CD4-positive, alpha-beta T cell (primary cell): ENCODE measurements around the gene FRMD5. TPM values are rescaled to one million over a fixed set of nuclear protein-coding genes. Genes with fewer than 3 reads are reported as not detected.

ENCODE experiments used
- ATAC-seq: fragments of 200-7000 bp; cut with Tn5 transposase; one replicate; pipeline ENCODE4 v1.10.0; 2022; ENCODE audit warnings: mild to moderate bottlenecking; ENCODE audit not compliant: poor library complexity
- CTCF ChIA-PET: fragments of 350-600 bp; sonication (Branson Sonifier 250); formaldehyde crosslinking; loops from one replicate; lab custom pipeline; 2021; ENCODE audit warnings: antibody characterized with exemption, inconsistent platforms; lab: Charles Lee
- POLR2A ChIA-PET: fragments of 350-600 bp; sonication (Branson Sonifier 250); formaldehyde crosslinking; loops from one replicate; lab custom pipeline; 2021; ENCODE audit warnings: antibody characterized with exemption, inconsistent platforms; lab: Charles Lee
- DNase-seq, 14 experiments: peaks; one replicate each; pipeline ENCODE4 v3.0.0-alpha.2; 2013 to 2020; ENCODE audit warnings: mixed read lengths in 2 of 14
- H3K27ac ChIP-seq, 2 donors: one replicate each; pipeline versions ENCODE4 v1.5.1 to v1.7.0; 2013; ENCODE audit warnings: low read length in 2 of 2, low read depth in 1 of 2, mild to moderate bottlenecking in 1 of 2
- H3K27me3 ChIP-seq, 2 experiments: 1 replicate in 1 of 2; 2 replicates in 1 of 2; pipeline versions ENCODE4 v1.6.1 to v1.7.0; 2013; ENCODE audit warnings: low read length in 2 of 2, control low read depth in 1 of 2, mild to moderate bottlenecking in 1 of 2, moderate library complexity in 1 of 2; ENCODE audit not compliant: insufficient read depth in 2 of 2, control insufficient read depth in 1 of 2
- H3K36me3 ChIP-seq: one replicate; pipeline ENCODE4 v1.6.1; 2013; ENCODE audit warnings: low read length, control low read depth; ENCODE audit not compliant: insufficient read depth
- H3K4me1 ChIP-seq: one replicate; pipeline ENCODE4 v1.6.1; 2013; ENCODE audit warnings: low read length, control low read depth; ENCODE audit not compliant: insufficient read depth
- H3K4me3 ChIP-seq: one replicate; pipeline ENCODE4 v1.5.1; 2013; ENCODE audit warnings: mild to moderate bottlenecking, low read length, moderate library complexity
- H3K9me3 ChIP-seq, 2 experiments: 1 replicate in 1 of 2; 2 replicates in 1 of 2; pipeline versions ENCODE4 v1.6.1 to v1.7.0; 2013; ENCODE audit warnings: low read length in 2 of 2, mild to moderate bottlenecking in 2 of 2, control low read depth in 1 of 2, moderate library complexity in 1 of 2; ENCODE audit not compliant: control insufficient read depth in 1 of 2, insufficient read depth in 1 of 2
- H3K27ac Mint-ChIP-seq: one replicate; pipeline ENCODE4 v1.8.0; 2020; ENCODE audit warnings: mixed read lengths
- H3K27me3 Mint-ChIP-seq: one replicate; pipeline ENCODE4 v1.8.0; 2021; ENCODE audit warnings: mixed read lengths
- H3K36me3 Mint-ChIP-seq: one replicate; pipeline ENCODE4 v1.8.0; 2021; ENCODE audit warnings: low read depth, mixed read lengths
- H3K4me1 Mint-ChIP-seq: one replicate; pipeline ENCODE4 v1.8.0; 2021; ENCODE audit warnings: low read depth, mixed read lengths
- H3K4me3 Mint-ChIP-seq: one replicate; pipeline ENCODE4 v1.8.0; 2020; ENCODE audit warnings: mild to moderate bottlenecking, mixed read lengths
- H3K9me3 Mint-ChIP-seq: one replicate; pipeline ENCODE4 v1.8.0; 2020; ENCODE audit warnings: mixed read lengths
- intact Hi-C, 2 experiments: fragments of 100-400 bp; cut with DNase I in 1 of 2; cut with micrococcal nuclease in 1 of 2; formaldehyde crosslinking; loops; one replicate each; pipeline versions ENCODE4 v1.15.1 to v1.9.0; 2023 to 2025; cut with DNase I, micrococcal nuclease
- total RNA-seq, 174 experiments: library from RNA in 2 of 174; stranded (reverse) in 2 of 174; gene quantifications; one replicate each; pipeline ENCODE4 v1.2.3 and lab custom pipeline; 2021 to 2026
- TF ChIP-seq, protein P1 (sequence below): fragments of 200-600 bp; IDR thresholded peaks from one replicate; pipeline ENCODE4 v1.8.0; 2022; ENCODE audit warnings: antibody characterized with exemption, mild to moderate bottlenecking

FRMD5 gene
- total RNA-seq, 2 experiments from 2014 or later, result not detected

DNA sequence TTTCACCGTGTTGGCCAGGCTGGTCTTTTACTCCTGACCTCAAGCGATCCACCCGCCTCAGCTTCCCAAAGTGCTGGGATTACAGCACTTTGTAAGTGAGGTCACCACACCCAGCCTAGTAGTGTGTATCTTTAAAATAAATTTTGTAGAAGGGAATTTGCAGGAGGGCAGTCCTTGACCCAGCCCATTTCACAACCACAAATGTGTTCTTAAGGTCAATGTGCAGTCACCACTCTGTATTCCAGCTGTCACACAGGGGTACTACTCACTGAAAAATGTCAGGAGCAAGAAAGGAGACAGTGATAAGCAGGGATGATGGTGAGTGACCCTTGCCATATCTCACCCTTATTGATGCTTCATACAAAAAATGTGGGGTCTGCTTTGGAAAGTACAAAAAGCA, 98.5 kb downstream of the FRMD5 start:
- Histone ChIP-seq H3K4me1 (no peaks in the 10 kb centered on the region), H3K27ac (no peak overlapping the region), H3K4me3 (no peak overlapping the region), H3K9me3 (no peaks in the 10 kb centered on the region), H3K27me3 (peaks cover 0 to 7% of the 10 kb centered on the region in 2 experiments), H3K36me3 (no peaks in the 10 kb centered on the region)
- no peaks in the 10 kb centered on the region for H3K36me3 Mint-ChIP-seq
- ChIA-PET POLR2A (no interaction called here), CTCF (no interaction called here)
- no peaks in the 10 kb centered on the region for H3K9me3 Mint-ChIP-seq
- TF ChIP-seq, protein P1, sequence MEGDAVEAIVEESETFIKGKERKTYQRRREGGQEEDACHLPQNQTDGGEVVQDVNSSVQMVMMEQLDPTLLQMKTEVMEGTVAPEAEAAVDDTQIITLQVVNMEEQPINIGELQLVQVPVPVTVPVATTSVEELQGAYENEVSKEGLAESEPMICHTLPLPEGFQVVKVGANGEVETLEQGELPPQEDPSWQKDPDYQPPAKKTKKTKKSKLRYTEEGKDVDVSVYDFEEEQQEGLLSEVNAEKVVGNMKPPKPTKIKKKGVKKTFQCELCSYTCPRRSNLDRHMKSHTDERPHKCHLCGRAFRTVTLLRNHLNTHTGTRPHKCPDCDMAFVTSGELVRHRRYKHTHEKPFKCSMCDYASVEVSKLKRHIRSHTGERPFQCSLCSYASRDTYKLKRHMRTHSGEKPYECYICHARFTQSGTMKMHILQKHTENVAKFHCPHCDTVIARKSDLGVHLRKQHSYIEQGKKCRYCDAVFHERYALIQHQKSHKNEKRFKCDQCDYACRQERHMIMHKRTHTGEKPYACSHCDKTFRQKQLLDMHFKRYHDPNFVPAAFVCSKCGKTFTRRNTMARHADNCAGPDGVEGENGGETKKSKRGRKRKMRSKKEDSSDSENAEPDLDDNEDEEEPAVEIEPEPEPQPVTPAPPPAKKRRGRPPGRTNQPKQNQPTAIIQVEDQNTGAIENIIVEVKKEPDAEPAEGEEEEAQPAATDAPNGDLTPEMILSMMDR, result no peak
- H3K4me1 Mint-ChIP-seq, result no peaks in the 10 kb centered on the region
- ATAC-seq, result no peak
- H3K4me3 Mint-ChIP-seq, result no peak overlapping the region
- H3K27ac Mint-ChIP-seq, result no peak overlapping the region
- H3K27me3 Mint-ChIP-seq, result peaks cover 14% of the 10 kb centered on the region
- DNase-seq, result no peak
- intact Hi-C loops, result no loop called here

DNA sequence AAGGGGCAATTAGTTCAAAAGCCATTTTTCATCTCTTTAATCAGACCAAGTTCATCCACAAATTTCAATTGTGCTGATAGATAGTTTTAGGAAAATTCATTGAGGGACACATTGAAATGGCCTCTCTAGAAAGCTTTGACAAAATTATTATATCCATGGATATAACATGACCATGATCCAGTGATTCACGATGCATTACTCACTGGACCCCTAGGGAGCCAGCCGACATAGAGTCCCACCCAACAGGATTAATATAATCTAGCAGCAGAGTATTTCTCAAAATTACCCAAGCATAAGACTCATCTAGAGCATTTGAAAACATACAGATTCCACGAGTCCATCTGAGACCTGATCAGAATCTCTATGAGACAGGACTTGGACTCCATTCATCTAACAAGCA, 100.3 kb downstream of the FRMD5 start:
- no peak overlapping the region for H3K4me3 ChIP-seq
- H3K27ac Mint-ChIP-seq, result no peak overlapping the region
- ChIA-PET CTCF (no interaction called here), POLR2A (no interaction called here)
- no peak overlapping the region for H3K4me3 Mint-ChIP-seq
- H3K27ac ChIP-seq, result no peak overlapping the region
- H3K36me3 Mint-ChIP-seq, result no peaks in the 10 kb centered on the region
- ATAC-seq (no peak), DNase-seq (no peak)
- TF ChIP-seq, protein P1, result no peak
- H3K4me1 ChIP-seq, result no peaks in the 10 kb centered on the region
- intact Hi-C loops, result no loop called here
- peaks cover 0 to 3% of the 10 kb centered on the region in 2 experiments for H3K27me3 ChIP-seq
- H3K27me3 Mint-ChIP-seq, result peaks cover 14% of the 10 kb centered on the region
- H3K9me3 ChIP-seq, result no peaks in the 10 kb centered on the region
- H3K9me3 Mint-ChIP-seq, result no peaks in the 10 kb centered on the region
- H3K36me3 ChIP-seq, result no peaks in the 10 kb centered on the region
- H3K4me1 Mint-ChIP-seq, result no peaks in the 10 kb centered on the region

DNA sequence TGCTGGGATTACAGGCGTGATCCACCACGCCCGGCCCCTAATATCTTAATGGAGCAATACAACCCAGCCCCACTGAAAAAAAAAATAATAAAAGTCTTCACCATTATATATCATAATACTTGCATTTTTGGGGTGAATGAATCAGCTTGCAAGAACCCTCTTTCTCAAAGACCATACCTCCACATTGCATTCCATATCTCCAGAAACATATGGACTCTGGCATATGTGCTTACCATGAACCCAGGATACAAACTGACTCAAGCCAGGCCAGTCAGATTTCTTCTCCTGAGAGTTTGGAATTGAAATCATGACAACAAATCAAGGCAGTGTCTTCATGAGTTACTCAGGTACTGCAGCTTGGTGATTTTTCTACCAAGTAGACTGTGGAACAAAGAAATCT, 101.2 kb downstream of the FRMD5 start:
- ChIA-PET POLR2A (no interaction called here), CTCF (no interaction called here)
- Mint-ChIP-seq H3K4me3 (no peak overlapping the region), H3K27me3 (peaks cover 14% of the 10 kb centered on the region), H3K9me3 (no peaks in the 10 kb centered on the region), H3K4me1 (no peaks in the 10 kb centered on the region), H3K27ac (no peak overlapping the region), H3K36me3 (no peaks in the 10 kb centered on the region)
- Histone ChIP-seq H3K27ac (no peak overlapping the region), H3K36me3 (no peaks in the 10 kb centered on the region), H3K27me3 (peaks cover 0 to 3% of the 10 kb centered on the region in 2 experiments), H3K9me3 (no peaks in the 10 kb centered on the region), H3K4me1 (no peaks in the 10 kb centered on the region), H3K4me3 (no peak overlapping the region)
- intact Hi-C loops, result no loop called here
- TF ChIP-seq, protein P1, result no peak
- DNase-seq (no peak), ATAC-seq (no peak)
